K562 (cell line): Measurements from ENCODE around the gene MICAL2. TPM values are rescaled to one million over a fixed set of nuclear protein-coding genes. Genes with fewer than 3 reads are reported as not detected.
A peak's percentile ranks its signal among the peaks of the same experiment; 100 is the strongest.

ENCODE experiments used
- CBFA2T2 ChIP-seq: fragments of 450-650 bp; conservative IDR thresholded peaks from 2 replicates; pipeline ENCODE4 v1.6.1; 2017; ENCODE audit warnings: mild to moderate bottlenecking
- HMGN3 ChIP-seq: IDR thresholded peaks from 2 replicates; pipeline ENCODE4 v1.6.1; 2011; ENCODE audit warnings: borderline replicate concordance, low read depth, mild to moderate bottlenecking, mixed read lengths, low read length; ENCODE audit not compliant: insufficient read length; ENCODE audit errors: extremely low read depth
- KDM1A ChIP-seq, 2 experiments: fragments of 450-650 bp; IDR thresholded peaks; 2 replicates each; pipeline ENCODE4 v1.6.1; 2016; ENCODE audit warnings: mild to moderate bottlenecking in 2 of 2
- LARP7 ChIP-seq: fragments of 450-650 bp; IDR thresholded peaks from 2 replicates; pipeline ENCODE4 v1.6.1; 2016
- MECOM ChIP-seq: fragments of 250-450 bp; sonication (Bioruptor Pico); IDR thresholded peaks from 2 replicates; pipeline ENCODE4 v1.8.0; 2022; ENCODE audit warnings: inconsistent platforms
- MEIS2 ChIP-seq: fragments of 450-650 bp; IDR thresholded peaks from 2 replicates; pipeline ENCODE4 v1.6.1; 2014; ENCODE audit warnings: mild to moderate bottlenecking; ENCODE audit not compliant: partially characterized antibody
- NFIX ChIP-seq: fragments of 250-450 bp; sonication (Bioruptor Pico); IDR thresholded peaks from 2 replicates; pipeline ENCODE4 v1.4.0; 2020; ENCODE audit warnings: low read depth, mild to moderate bottlenecking, moderate library complexity
- NKRF ChIP-seq: fragments of 450-650 bp; IDR thresholded peaks from 2 replicates; pipeline ENCODE4 v1.6.1; 2016; ENCODE audit warnings: borderline replicate concordance
- PCBP2 ChIP-seq: fragments of 200-400 bp; formaldehyde crosslinking; IDR thresholded peaks from 2 replicates; pipeline ENCODE4 v1.6.1; 2018; ENCODE audit warnings: low read length, low read depth, mild to moderate bottlenecking, moderate library complexity; ENCODE audit not compliant: poor library complexity, severe bottlenecking
- SMARCA4 ChIP-seq: fragments of 450-650 bp; IDR thresholded peaks from 2 replicates; pipeline ENCODE4 v1.6.1; 2016
- SP1 ChIP-seq: sonication (generic); formaldehyde crosslinking; IDR thresholded peaks from 2 replicates; pipeline ENCODE4 v1.8.1; 2022; ENCODE audit warnings: mild to moderate bottlenecking, missing genetic modification reagents
- SRSF1 ChIP-seq: fragments of 200-400 bp; formaldehyde crosslinking; IDR thresholded peaks from 2 replicates; pipeline ENCODE4 v1.6.1; 2017; ENCODE audit warnings: mild to moderate bottlenecking, low read depth, low read length, moderate library complexity
- STAT5B ChIP-seq: fragments of 250-450 bp; sonication (Bioruptor Pico); IDR thresholded peaks from 2 replicates; pipeline ENCODE4 v1.8.0; 2021; ENCODE audit warnings: mild to moderate bottlenecking, inconsistent platforms
- TEAD1 ChIP-seq, 2 experiments: fragments of 450-650 bp in 1 of 2; sonication (generic) in 1 of 2; formaldehyde crosslinking; IDR thresholded peaks; 2 replicates each; pipeline versions ENCODE4 v1.4.0 to v1.8.0; 2020 to 2022; ENCODE audit warnings: mild to moderate bottlenecking in 2 of 2, missing genetic modification reagents in 1 of 2
- ZNF146 ChIP-seq: IDR thresholded peaks from one replicate; pipeline ENCODE4 v1.6.1; 2018; ENCODE audit warnings: missing compliant biosample characterization; ENCODE audit not compliant: unreplicated experiment
- ZNF41 ChIP-seq: fragments of 250-450 bp; sonication (Bioruptor Pico); conservative IDR thresholded peaks from 2 replicates; pipeline ENCODE4 v1.4.0; 2020; ENCODE audit warnings: mild to moderate bottlenecking
- ZNF699 ChIP-seq: fragments of 250-450 bp; sonication (Bioruptor Pico); IDR thresholded peaks from 2 replicates; pipeline ENCODE4 v1.8.0; 2021; ENCODE audit warnings: mild to moderate bottlenecking, moderate library complexity; ENCODE audit not compliant: insufficient replicate concordance
- polyA plus RNA-seq, 8 experiments: library from polyadenylated mRNA; depleted of rRNA in 4 of 8; stranded (reverse) in 5 of 8; unstranded in 3 of 8; fragments of >200 nt; fragmentation: Nextera tagmentation in 2 of 8; fragmentation: Illumina TruSeq in 1 of 8; extraction: Ambion mirVana in 2 of 8; extraction: Trizol in 1 of 8; gene quantifications; 2 replicates each; pipeline versions ENCODE4 v1.2.1 to v1.2.3, GENCODE V29; 2011 to 2014; ENCODE audit warnings: inconsistent platforms in 1 of 8, missing spikeins in 1 of 8
- total RNA-seq, 7 experiments: library from RNA; depleted of rRNA in 6 of 7; stranded (reverse); fragments of >200 nt in 6 of 7; fragmentation: Illumina TruSeq in 2 of 7; extraction: Trizol in 2 of 7; gene quantifications; 2 replicates each; pipeline versions ENCODE4 v1.2.1 to v1.2.3, GENCODE V29; 2011 to 2021; ENCODE audit warnings: low replicate concordance in 1 of 7
- TF ChIP-seq, protein P1 (sequence below): fragments of 200-800 bp; sonication (Bioruptor generic); IDR thresholded peaks from 2 replicates; pipeline ENCODE4 v1.6.1; 2017; ENCODE audit warnings: missing genetic modification characterization, missing compliant biosample characterization
- TF ChIP-seq, protein P2 (sequence below): sonication (generic); formaldehyde crosslinking; IDR thresholded peaks from 2 replicates; pipeline ENCODE4 v1.8.0; 2023; ENCODE audit warnings: mild to moderate bottlenecking, missing genetic modification reagents
- TF ChIP-seq, protein P3 (sequence below): fragments of 450-650 bp; IDR thresholded peaks from 2 replicates; pipeline ENCODE4 v1.6.1; 2016; ENCODE audit warnings: low read depth, mild to moderate bottlenecking, moderate library complexity
- TF ChIP-seq, protein P4 (sequence below): sonication (generic); formaldehyde crosslinking; IDR thresholded peaks from 2 replicates; pipeline ENCODE4 v1.8.1; 2023; ENCODE audit warnings: mild to moderate bottlenecking, missing genetic modification reagents

MICAL2 gene
- total and polyA plus RNA-seq, 9 of the 15 experiments (the other 6 are each of a cell fraction or from before 2014, with no cell fraction given): 4.7 to 64.2 (median 33.6) TPM

DNA sequence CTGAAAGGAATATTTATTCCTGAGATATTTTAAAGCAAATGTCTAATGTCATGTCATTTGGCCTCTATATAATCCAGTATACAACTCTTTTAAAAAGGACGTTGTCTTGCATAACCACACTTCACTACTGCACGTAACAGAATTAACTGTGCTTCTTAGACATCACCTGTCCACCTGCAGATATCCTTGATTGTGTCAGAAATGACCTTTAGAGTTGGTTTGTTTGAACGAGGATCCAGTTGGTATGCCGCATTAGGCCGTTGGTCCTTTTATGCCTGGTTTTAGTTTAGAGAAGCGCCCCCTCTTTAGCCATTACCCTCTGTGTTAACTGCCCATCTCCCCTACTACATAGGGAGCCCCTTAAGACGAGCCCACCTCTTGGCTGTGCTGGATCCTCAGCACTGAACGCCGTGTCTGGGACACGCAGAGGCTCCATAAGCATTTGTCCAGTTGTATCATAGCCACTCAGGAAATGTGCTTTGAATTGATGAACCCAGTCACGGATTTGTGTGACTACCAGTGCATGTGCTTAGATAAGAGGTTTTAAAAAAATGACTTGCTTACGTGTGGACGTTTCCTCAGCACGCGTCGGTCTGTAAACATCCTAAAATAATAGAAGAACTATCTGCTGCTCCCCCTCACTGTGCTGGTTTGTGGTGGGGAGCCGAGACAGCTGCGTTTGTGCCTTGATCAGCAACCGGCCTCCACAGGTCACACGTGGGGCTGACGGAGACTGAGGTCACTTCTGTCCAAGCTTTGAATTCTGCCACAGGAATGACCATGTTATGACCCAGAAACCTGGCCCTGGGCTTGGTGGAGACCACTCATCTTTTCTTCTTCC lies 4.0 kb downstream of the MICAL2 start (continued):
- TF ChIP-seq, protein P1, sequence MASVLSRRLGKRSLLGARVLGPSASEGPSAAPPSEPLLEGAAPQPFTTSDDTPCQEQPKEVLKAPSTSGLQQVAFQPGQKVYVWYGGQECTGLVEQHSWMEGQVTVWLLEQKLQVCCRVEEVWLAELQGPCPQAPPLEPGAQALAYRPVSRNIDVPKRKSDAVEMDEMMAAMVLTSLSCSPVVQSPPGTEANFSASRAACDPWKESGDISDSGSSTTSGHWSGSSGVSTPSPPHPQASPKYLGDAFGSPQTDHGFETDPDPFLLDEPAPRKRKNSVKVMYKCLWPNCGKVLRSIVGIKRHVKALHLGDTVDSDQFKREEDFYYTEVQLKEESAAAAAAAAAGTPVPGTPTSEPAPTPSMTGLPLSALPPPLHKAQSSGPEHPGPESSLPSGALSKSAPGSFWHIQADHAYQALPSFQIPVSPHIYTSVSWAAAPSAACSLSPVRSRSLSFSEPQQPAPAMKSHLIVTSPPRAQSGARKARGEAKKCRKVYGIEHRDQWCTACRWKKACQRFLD (CRISPR knock-in tag): peak; percentile 58; the same call in 1 of the 2 replicates
- TF ChIP-seq NKRF (no peak; the same call in 1 of the 2 replicates), HMGN3 (no peak), LARP7 (no peak), NFIX (CRISPR knock-in tag) (no peak), ZNF699 (CRISPR knock-in tag) (no peak), CBFA2T2 (peak; percentile 82), KDM1A (IDR thresholded peaks at IDR 0.05) (peak; percentile 91 to 92), SMARCA4 (peak; percentile 68; the same call in 1 of the 2 replicates), MECOM (CRISPR knock-in tag) (no peak), TEAD1 (CRISPR knock-in tag; IDR thresholded peaks at IDR 0.05) (0 out of 4 replicates have a peak, but pooled peaks of 1 of the 2 experiments have one; percentile 30), ZNF146 (CRISPR knock-in tag) (no peak), SRSF1 (no peak), SP1 (CRISPR knock-in tag) (peak; percentile 31; the same call in 1 of the 2 replicates), PCBP2 (no peak), MEIS2 (no peak), STAT5B (CRISPR knock-in tag) (no peak), ZNF41 (no peak)
- TF ChIP-seq, protein P2, sequence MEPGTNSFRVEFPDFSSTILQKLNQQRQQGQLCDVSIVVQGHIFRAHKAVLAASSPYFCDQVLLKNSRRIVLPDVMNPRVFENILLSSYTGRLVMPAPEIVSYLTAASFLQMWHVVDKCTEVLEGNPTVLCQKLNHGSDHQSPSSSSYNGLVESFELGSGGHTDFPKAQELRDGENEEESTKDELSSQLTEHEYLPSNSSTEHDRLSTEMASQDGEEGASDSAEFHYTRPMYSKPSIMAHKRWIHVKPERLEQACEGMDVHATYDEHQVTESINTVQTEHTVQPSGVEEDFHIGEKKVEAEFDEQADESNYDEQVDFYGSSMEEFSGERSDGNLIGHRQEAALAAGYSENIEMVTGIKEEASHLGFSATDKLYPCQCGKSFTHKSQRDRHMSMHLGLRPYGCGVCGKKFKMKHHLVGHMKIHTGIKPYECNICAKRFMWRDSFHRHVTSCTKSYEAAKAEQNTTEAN: no peak
- TF ChIP-seq, protein P3, sequence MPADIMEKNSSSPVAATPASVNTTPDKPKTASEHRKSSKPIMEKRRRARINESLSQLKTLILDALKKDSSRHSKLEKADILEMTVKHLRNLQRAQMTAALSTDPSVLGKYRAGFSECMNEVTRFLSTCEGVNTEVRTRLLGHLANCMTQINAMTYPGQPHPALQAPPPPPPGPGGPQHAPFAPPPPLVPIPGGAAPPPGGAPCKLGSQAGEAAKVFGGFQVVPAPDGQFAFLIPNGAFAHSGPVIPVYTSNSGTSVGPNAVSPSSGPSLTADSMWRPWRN: peak; percentile 99
- TF ChIP-seq, protein P4, sequence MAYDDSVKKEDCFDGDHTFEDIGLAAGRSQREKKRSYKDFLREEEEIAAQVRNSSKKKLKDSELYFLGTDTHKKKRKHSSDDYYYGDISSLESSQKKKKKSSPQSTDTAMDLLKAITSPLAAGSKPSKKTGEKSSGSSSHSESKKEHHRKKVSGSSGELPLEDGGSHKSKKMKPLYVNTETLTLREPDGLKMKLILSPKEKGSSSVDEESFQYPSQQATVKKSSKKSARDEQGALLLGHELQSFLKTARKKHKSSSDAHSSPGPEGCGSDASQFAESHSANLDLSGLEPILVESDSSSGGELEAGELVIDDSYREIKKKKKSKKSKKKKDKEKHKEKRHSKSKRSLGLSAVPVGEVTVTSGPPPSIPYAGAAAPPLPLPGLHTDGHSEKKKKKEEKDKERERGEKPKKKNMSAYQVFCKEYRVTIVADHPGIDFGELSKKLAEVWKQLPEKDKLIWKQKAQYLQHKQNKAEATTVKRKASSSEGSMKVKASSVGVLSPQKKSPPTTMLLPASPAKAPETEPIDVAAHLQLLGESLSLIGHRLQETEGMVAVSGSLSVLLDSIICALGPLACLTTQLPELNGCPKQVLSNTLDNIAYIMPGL (CRISPR knock-in tag): no peak
